Esophagus squamous epithelium (tissue), 4 donors: Measurements from ENCODE around the gene PROSER2.

Source experiments
- POLR2A ChIP-seq, 4 donors: fragments of 450-650 bp; IDR thresholded peaks; one replicate each; pipeline ENCODE4 v1.6.1; 2017; ENCODE audit warnings: antibody characterized with exemption in 4 of 4, mild to moderate bottlenecking in 4 of 4, moderate library complexity in 3 of 4
- TF ChIP-seq, protein P1 (sequence below), 6 experiments: fragments of 450-650 bp in 4 of 6; fragments of 200-600 bp in 2 of 6; sonication (generic) in 2 of 6; IDR thresholded peaks; one replicate each; pipeline ENCODE4 v1.5.1; 2016 to 2019; ENCODE audit warnings: antibody characterized with exemption in 6 of 6, mild to moderate bottlenecking in 4 of 6, moderate library complexity in 4 of 6

- TF ChIP-seq, protein P1, sequence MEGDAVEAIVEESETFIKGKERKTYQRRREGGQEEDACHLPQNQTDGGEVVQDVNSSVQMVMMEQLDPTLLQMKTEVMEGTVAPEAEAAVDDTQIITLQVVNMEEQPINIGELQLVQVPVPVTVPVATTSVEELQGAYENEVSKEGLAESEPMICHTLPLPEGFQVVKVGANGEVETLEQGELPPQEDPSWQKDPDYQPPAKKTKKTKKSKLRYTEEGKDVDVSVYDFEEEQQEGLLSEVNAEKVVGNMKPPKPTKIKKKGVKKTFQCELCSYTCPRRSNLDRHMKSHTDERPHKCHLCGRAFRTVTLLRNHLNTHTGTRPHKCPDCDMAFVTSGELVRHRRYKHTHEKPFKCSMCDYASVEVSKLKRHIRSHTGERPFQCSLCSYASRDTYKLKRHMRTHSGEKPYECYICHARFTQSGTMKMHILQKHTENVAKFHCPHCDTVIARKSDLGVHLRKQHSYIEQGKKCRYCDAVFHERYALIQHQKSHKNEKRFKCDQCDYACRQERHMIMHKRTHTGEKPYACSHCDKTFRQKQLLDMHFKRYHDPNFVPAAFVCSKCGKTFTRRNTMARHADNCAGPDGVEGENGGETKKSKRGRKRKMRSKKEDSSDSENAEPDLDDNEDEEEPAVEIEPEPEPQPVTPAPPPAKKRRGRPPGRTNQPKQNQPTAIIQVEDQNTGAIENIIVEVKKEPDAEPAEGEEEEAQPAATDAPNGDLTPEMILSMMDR (IDR thresholded peaks at IDR 0.05) = no peak
- TF ChIP-seq POLR2A (IDR thresholded peaks at IDR 0.05) = no peak
These were observed 5.6 kb downstream of the PROSER2 start for GRCh38 chr10:11828682-11829284.
